Left forelimb (tissue), 1 donor: Measurements from ENCODE around the gene NTHL1.

Experiments used
- DNase-seq: peaks from one replicate; pipeline ENCODE4 v3.0.0-alpha.2; 2018; ENCODE audit warnings: low spot score

NTHL1 gene

DNA sequence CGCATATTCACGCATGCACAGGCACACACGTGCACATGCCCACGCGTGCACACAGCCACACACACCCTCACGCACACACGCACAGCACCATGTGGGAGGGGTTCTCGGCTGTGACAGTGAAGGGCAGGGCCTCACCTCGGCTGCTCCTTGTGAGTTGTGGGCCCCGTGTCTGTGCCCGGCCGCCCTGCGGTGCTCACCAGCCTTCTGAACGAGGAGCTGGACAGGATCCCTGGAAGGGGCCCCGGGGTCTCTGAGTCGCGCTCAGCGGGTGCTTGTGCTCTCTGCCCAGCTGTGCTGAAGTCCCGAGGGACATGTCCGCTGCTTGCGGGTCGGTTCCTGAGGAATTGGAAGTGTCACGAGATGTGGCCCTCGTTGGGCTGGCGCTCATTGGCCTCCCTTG lies 16.2 kb upstream of the NTHL1 start:
- DNase-seq = no peak

- DNase-seq = no peak
These were observed 15.2 kb upstream of the NTHL1 start for GRCh38 chr16:2062801-2063200.

DNA sequence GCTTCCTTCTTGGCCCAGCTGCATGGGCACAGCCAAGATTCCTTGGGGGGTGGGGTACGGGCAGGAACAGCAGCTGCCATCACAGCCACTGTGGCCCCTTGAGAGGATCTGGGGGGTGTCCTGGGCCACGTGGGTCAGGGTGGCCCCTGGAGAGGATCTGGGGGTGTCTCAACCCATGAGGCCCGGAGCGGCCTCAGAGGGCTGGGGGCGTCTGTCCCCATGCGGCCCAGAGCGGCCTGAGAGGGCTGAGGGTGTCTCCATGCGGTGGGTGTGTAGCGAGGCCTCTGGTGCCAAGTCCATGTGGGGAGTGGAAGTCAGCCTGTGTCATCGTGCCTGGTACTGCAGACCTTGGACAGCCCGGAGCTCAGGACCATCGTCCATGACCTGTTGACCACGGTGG lies 13.9 kb upstream of the NTHL1 start:
- DNase-seq = no peak

DNA sequence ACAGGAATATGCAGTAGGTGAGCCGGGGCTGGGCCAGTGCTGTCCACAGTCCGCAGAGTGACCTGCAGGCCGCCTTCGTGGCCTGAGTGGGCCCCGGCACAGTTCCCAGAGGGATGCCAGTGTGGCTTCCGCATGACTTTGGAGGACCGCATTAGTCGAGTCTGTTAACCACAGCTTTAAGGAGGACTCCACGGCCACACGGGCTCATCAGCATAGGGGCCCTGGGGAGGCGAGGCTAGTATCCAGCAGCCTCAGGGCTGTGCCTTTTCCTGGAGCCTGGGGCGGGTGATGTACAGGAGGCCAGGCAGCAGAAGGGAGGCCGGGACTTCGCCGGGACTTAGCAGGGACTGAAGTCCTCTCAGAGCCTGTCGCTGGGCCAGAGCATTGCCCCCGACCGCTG lies 13.4 kb upstream of the NTHL1 start:
- no peak for DNase-seq

GRCh38 chr16:2060346-2060745 lies 12.7 kb upstream of the NTHL1 start:
- no peak for DNase-seq

GRCh38 chr16:2058872-2059271 lies 11.2 kb upstream of the NTHL1 start:
- no peak for DNase-seq

DNA sequence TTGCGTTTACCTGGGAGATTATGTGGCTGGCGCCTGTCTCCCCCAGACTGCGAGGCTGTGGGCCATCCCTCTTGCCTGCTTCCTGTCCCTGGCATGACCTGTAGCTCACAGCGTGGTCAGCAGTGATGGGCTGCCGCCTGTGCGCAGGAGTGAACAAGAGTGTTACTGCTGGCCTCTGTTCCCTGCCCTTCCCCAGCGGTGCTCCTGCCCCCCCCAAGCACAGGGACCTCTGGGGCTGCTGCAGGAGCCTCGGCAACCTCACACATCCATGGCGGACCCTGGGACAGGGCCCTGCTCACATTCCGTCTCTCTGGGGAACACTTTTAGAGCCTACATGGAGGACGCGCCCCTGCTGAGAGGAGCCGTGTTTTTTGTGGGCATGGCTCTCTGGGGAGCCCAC lies 10.8 kb upstream of the NTHL1 start:
- no peak for DNase-seq

- no peak for DNase-seq
These were observed 9.8 kb upstream of the NTHL1 start for GRCh38 chr16:2057438-2057837.

GRCh38 chr16:2056681-2057407 lies 9.2 kb upstream of the NTHL1 start:
- DNase-seq = no peak

DNA sequence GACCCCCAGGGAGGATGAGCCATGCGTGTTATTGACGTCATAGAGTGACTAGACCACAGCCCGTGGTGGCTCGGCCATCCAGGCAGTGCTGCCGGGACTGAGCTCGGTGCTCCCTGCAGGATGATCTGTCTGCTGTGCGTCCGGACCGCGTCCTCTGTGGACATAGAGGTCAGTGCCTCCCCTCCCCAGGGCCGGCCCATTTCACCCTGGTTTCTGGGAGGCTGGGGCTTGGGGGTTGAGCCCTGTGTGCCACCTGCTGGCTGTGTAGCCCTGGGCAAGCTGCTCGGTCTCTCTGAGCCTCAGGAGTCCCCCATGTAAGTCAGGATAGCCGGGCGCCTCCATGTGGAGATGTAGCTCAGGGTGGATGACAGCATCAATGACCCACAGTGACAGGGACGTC lies 8.4 kb upstream of the NTHL1 start:
- DNase-seq = no peak

DNA sequence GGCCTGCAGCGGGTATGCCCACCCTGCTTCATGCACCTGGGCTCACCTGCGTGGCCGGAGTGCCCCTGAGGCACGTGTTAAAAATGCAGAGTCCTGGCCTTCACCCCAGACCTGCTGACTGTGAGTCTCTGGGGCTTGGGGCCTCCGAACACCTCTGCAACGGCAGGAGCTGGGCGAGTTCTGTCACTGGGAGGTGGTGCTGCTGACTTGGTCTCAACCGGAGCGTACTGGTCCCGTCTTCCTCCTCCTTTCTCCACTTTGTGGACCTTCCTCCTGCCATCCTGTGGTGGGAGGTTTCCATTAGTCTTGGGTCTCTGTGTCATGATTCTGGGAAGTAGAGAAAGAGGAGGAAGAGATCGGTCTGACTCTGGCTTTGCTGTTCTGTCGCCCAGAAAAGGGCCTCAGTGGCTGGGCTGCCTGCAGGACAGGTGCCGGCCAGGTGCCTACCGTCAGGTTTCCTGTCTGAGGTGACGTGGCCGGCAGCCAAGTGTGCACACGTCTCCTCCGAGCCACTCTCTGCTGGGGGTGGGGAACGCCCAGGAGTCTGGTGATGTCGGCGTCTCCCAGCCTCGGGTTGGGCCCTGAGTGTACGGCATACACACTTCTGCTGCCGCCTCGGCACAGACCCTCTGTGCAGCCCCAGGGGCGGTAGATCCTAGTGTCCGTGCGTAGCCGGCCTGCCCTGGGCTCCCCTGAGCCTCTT lies 7.1 kb upstream of the NTHL1 start:
- no peak for DNase-seq

DNA sequence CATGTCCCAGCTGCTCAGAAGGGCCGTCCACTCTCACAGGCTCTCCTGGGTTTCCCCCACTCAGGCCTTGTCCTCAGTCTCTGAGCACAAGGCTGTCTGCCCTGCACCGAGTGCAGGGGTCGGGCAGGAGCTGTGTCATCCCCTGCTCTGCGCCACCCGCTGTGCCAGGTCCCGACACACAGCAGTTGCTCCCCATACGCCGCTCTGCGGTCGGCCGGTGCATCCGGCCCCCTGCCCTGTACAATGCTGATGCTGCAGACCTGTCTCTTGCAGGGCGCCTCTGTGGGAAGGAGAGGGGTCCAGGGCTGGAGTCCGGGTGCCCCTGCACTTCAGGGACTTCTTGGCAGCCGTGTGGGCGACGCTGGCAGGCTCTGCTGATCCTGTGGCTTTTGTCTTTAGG lies 6.3 kb upstream of the NTHL1 start:
- no peak for DNase-seq

DNA sequence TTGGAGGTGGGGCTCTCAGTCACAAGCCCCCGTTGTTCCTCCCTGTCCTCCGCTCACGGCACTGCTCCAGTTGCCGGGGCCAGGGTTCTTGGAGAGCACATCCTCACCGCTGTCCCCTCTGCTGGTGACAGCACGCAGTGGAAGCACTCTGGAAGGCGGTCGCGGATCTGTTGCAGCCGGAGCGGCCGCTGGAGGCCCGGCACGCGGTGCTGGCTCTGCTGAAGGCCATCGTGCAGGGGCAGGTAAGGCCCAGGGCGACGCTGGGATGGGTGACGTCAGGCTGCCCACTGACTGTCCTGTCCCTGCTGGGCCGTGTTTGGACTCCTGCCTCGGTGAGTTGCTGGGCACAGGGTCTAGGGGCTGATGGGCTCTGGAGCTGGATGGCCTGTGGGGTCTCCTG lies 5.6 kb upstream of the NTHL1 start:
- DNase-seq = no peak

GRCh38 chr16:2048116-2048543 lies 496 bp upstream of the NTHL1 start:
- DNase-seq = no peak

DNA sequence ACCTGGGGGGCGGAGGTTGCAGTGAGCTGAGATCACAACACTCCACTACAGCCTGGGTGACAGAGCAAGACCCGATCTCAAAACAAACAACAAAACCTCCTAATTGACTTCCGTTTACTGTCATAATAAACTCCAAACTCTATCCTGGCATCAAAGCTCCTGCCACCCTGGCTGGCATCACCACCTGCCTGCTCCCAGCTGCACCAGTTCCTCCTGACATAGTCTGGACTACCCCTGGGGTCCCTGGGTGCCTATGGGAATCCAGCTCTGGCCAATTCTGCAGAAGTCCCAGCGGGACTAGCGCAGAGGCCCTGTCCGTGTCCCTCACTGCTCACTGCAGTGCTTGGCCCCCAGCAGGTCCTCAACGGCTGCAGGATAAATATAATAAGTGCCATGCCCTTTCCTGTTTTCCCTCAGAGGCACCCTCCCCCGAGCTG lies 723 bp downstream of the NTHL1 start:
- no peak for DNase-seq

DNA sequence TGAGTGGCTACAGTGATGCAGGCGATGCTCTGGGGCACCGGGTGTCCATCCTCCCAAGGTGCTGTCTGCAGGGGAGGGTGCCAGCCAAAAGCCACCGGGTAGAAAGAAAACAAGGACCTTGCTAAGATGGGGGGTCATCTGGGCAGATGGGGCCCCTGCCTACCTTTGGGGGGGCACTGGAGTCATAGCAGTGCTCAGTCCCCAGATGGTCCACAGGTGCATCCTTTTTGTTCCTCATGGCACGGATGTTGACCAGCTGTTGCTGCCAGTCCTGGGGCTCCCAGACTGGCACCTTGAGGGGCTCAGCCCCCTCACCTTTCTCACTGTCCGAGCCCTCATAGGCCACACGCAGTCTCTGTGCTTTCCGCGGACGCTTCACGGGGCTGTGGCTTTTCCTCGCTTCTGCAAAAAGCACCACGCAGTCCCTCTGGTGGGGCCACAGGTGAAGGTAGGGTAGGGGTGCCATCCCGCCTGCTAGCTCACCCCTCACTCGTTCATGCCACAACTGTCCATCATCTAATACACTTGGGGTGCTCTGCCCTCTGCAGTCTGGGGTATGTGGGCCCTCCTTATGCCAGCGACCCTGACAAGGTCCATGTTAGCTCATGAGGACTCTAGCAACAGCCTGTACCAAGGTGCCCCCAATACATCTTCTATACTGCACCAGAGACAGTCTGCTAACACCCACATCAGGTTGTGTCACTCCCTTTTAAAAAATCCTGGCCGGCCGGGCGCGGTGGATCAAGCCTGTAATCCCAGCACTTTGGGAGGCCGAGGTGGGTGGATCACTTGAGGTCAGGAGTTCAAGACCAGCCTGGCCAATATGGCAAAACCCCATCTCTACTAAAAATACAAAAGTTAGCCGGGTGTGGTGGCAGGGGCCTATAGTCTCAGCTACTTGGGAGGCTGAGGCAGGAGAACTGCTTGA lies 1.4 kb downstream of the NTHL1 start:
- no peak for DNase-seq

- no peak for DNase-seq
These were observed 3.1 kb downstream of the NTHL1 start for GRCh38 chr16:2044541-2044940.

GRCh38 chr16:2043667-2044451 lies 3.8 kb downstream of the NTHL1 start:
- DNase-seq = no peak

GRCh38 chr16:2042986-2043666 lies 4.5 kb downstream of the NTHL1 start:
- no peak for DNase-seq

- no peak for DNase-seq
These were observed 5.3 kb downstream of the NTHL1 start for GRCh38 chr16:2042171-2042985.
